Stimulated activated effector memory CD8-positive, alpha-beta T cell treated with anti-CD3 and anti-CD28 coated beads, Interleukin-12 subunit alpha, Interleukin-12 subunit beta, amount 100 ng/mL, for 72 hours (primary cell): ENCODE results near the gene AGTRAP.

Experiments
- ATAC-seq: fragments of 150-1000 bp; cut with Tn5 transposase; 2 replicates; pipeline ENCODE4 v1.10.0; 2021
- DNase-seq, 2 donors: peaks; one replicate each; pipeline ENCODE4 v3.0.0; 2021 to 2022; ENCODE audit warnings: low spot score in 2 of 2
- H3K27ac Mint-ChIP-seq: one replicate; pipeline ENCODE4 v1.8.0; 2022; ENCODE audit warnings: mild to moderate bottlenecking, mixed read lengths
- H3K36me3 Mint-ChIP-seq: one replicate; pipeline ENCODE4 v1.8.0; 2022; ENCODE audit warnings: mild to moderate bottlenecking, mixed read lengths
- H3K4me1 Mint-ChIP-seq: one replicate; pipeline ENCODE4 v1.8.0; 2022; ENCODE audit warnings: mixed read lengths
- H3K4me3 Mint-ChIP-seq: one replicate; pipeline ENCODE4 v1.8.0; 2022; ENCODE audit warnings: mild to moderate bottlenecking, mixed read lengths
- H3K9me3 Mint-ChIP-seq: one replicate; pipeline ENCODE4 v1.8.0; 2022; ENCODE audit warnings: mixed read lengths

The AGTRAP gene

DNA sequence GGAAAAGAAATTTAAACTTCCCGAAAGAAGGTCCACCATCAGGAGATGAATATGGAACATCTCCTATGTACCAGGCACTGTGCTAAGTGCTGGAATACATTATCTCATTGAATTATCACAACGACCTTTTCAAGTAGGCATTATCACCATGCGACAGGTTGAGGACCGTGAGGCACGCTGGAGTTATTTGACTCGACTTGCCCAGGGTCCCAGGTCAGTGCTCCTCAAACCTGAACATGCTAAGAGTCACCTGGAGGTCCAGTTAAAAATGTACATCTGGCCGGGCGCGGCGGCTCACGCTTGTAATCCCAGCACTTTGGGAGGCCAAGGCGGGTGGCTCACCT is 15.9 kb upstream of the AGTRAP start:
- peak overlapping the region; percentile 94 for H3K27ac Mint-ChIP-seq
- H3K4me1 Mint-ChIP-seq: peaks cover 15% of the 10 kb centered on the region
- no peaks in the 10 kb centered on the region for H3K9me3 Mint-ChIP-seq
- ATAC-seq (no peak), DNase-seq (no peak)
- H3K36me3 Mint-ChIP-seq: no peaks in the 10 kb centered on the region
- peak overlapping the region; percentile 82 for H3K4me3 Mint-ChIP-seq

DNA sequence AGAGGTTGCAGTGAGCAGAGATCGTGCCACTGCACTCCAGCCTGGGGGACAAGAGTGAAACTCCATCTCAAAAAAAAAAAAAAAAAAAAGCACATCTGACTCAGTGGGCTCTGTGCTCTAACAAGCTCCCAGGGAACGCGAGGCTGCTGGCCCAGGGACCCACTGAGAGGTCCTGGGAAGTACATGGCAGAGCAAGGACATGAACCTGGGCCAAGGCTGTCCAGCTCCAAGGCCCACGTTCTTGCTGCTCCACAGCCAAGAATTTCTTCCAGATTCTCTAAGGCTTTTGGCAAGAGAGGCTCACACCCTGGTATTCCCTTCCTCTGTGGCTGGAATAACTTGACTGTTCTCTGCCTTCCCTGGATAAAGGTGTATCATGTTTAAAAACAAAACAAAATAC is 15.4 kb upstream of the AGTRAP start:
- Mint-ChIP-seq H3K4me3 (peak overlapping the region; percentile 82), H3K4me1 (peaks cover 15% of the 10 kb centered on the region), H3K27ac (no peak overlapping the region), H3K36me3 (no peaks in the 10 kb centered on the region), H3K9me3 (no peaks in the 10 kb centered on the region)
- no peak for ATAC-seq
- no peak for DNase-seq

DNA sequence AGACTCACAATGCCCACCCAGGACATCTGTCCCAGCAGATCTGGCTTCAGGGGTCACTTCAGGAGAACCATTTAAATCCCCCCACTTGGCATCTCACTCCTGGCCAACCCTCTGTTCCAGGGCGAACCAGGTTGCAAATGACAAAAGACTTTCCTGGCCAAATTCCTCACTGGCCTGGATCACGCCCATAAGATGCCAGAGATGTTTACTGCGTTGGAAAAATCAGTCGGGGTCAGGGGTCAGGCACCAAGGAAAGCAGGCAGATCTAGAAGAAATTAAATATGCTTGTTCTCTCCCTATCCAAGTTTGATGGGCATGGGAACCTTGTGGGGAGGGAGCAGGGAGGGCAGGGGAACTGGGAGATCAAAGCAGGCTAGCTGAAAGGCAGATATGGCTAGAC is 14.6 kb upstream of the AGTRAP start:
- no peaks in the 10 kb centered on the region for H3K9me3 Mint-ChIP-seq
- ATAC-seq (no peak), DNase-seq (no peak)
- H3K36me3 Mint-ChIP-seq: no peaks in the 10 kb centered on the region
- no peak overlapping the region for H3K4me3 Mint-ChIP-seq
- peaks cover 15% of the 10 kb centered on the region for H3K4me1 Mint-ChIP-seq
- H3K27ac Mint-ChIP-seq: no peak overlapping the region

DNA sequence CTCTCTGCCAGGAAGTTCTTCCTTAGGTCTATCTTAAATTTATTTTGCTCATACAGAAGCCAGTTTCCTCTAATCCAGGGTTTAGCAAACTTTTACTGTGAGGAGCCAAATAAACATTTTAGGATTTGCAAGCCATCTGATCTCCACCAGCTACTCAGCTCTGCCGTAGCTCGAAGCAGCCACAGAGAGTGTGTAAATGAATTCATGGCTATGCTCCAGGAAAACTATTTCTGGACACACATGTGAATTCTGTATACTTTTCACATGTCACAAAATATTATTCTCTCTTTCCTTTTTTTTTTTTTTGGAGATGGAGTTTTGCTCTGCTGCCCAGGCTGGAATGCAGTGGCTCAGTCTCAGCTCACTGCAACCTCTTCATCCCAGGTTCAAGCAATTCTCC is 13.4 kb upstream of the AGTRAP start:
- H3K9me3 Mint-ChIP-seq: no peaks in the 10 kb centered on the region
- H3K4me3 Mint-ChIP-seq: no peak overlapping the region
- DNase-seq (no peak), ATAC-seq (no peak)
- H3K4me1 Mint-ChIP-seq: peaks cover 15% of the 10 kb centered on the region
- no peak overlapping the region for H3K27ac Mint-ChIP-seq
- no peaks in the 10 kb centered on the region for H3K36me3 Mint-ChIP-seq

DNA sequence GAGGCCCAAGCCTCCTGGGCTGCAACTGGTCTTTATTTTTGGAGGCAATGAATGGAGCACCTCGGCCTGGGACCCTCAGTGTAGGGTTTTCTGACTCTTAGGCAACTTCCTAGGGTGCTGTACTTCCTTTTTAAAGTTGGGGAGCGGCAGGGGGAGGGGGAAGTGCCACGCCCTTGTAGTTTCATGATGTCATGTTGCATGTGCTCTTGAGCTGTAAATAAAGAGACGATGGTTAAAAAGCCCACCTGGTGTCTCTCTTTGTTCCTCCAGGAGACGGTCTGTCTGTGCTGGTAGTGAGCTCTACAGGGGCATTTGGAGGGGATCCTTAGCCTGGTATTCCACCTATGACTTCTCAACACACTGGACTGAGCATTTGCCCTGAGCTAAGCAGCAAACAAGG is 10.3 kb upstream of the AGTRAP start:
- no peak for ATAC-seq
- Mint-ChIP-seq H3K4me3 (no peak overlapping the region), H3K9me3 (no peaks in the 10 kb centered on the region), H3K4me1 (peaks cover 21% of the 10 kb centered on the region), H3K27ac (no peak overlapping the region), H3K36me3 (no peaks in the 10 kb centered on the region)
- no peak for DNase-seq

DNA sequence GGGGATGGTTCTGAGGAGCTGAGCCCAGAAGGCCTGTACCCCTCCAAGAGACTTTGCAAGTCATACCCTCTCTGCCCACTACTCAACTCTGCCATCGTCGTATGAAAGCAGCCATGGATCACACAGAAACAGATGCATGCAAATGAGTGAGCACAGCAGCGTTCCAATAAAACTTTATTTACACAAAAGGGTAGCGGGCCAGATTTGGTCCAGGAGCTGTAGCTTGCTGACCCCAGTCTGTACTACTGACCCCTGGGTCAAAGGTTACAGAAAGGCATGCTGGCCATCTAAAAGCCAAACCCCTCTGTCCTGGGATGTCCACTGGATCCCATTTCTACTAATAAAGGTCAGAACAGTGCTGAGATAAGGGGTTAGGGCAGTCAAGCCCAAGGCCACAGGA is 8.8 kb upstream of the AGTRAP start:
- Mint-ChIP-seq H3K36me3 (no peaks in the 10 kb centered on the region), H3K9me3 (no peaks in the 10 kb centered on the region), H3K4me1 (peaks cover 33% of the 10 kb centered on the region), H3K27ac (no peak overlapping the region), H3K4me3 (no peak overlapping the region)
- ATAC-seq: no peak
- DNase-seq: no peak

DNA sequence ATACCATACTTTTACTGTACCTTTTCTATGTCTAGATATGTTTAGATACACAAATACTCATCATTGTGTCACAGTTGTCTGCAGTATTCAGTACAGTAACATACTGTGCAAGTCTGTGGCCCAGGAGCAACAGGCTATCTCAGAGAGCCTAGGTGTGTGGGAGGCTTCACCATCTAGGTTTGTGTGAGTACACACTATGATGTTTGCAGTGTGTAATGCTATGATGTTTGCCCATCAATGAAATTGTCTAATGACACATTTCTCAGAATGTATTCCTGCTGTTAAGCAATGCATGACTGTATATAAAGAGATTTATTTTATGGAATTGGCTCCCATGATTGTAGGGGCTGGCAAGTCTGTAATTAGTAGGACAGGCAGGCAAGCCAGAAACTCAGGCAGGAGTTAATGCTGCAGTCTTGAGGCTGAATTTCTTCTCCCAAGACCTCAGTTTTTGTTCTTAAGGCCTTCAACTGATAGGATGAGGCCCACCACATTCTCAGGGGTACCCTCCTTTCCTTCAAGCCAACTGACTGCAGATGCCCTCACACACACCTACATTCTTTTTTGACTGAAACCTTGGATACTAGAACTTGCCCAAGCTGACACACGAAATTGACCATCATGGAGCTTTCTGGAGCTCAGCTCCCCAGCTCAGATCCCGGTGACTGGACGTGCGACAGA is 7.7 kb upstream of the AGTRAP start:
- no peak overlapping the region for H3K27ac Mint-ChIP-seq
- H3K9me3 Mint-ChIP-seq: no peaks in the 10 kb centered on the region
- peaks cover 34% of the 10 kb centered on the region for H3K4me1 Mint-ChIP-seq
- H3K36me3 Mint-ChIP-seq: no peaks in the 10 kb centered on the region
- ATAC-seq (peak; percentile 31), DNase-seq (no peak)
- H3K4me3 Mint-ChIP-seq: no peak overlapping the region

DNA sequence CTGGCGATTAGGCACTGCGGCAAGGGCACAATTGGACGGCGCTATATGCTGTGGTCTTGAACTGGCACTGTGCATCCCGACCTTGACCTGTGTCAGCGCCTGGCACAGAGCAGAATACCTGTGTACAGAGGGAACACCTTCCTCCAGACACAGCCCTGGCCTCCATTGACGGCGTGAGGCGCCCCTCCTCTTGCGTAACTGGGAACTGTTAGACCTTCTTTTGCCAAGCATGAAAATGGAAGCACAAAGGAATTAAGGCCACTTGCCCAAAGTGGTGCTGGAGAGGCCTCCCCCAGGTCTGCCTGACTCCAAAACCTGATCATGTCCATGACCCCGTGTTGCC is 6.8 kb upstream of the AGTRAP start:
- peaks cover 34% of the 10 kb centered on the region for H3K4me1 Mint-ChIP-seq
- ATAC-seq (no peak), DNase-seq (no peak)

DNA sequence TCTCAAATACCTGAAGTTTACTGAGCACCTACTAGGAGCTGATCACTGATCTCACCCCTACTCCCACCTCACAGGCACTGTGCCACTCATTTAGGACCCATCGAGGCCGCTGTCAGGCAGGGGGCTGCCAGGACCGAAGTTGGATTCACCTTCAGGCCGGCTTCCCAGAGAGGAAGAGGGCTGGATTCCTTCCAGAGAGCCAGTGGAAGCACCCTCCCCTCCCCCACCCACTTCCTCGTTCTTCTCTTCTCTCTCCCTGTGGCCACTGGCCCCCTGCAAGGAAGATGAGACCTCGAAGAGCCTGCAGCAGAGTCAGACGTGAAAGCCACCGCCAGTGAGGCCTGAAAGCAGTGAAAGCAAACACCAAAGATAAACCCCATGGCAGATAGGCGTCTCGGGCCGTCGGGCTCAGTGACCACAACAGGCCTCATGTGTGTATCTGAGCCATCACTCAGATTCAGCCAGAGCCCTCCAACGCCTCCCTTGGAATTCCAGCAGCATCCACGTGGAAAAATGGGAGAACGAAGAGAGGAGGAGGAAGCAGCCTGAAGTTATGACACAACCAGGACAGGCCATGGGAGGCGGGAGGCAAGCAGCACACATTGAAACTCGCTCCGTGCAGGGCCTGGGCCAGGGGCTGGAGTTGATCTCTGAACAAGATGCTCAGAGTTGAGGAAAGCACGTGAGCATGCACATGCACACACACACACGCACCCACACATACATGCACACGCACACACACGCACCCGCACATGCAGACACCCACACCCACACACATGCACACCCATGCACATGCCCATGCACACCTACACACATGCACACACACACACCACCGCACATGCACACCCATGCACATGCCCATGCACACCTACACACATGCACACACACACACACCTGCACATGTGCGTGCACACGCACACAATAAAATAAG is 6.2 kb upstream of the AGTRAP start:
- Mint-ChIP-seq H3K4me3 (peak overlapping the region; percentile 68), H3K4me1 (peaks cover 34% of the 10 kb centered on the region), H3K9me3 (no peaks in the 10 kb centered on the region), H3K27ac (peak overlapping the region; percentile 90), H3K36me3 (no peaks in the 10 kb centered on the region)
- DNase-seq (no peak), ATAC-seq (peak; percentile 23)

More for the DNA sequence above, 6.8 kb upstream of the AGTRAP start:
- H3K9me3 Mint-ChIP-seq: no peaks in the 10 kb centered on the region
- peak overlapping the region; percentile 90 for H3K27ac Mint-ChIP-seq
- H3K4me3 Mint-ChIP-seq: no peak overlapping the region
- no peaks in the 10 kb centered on the region for H3K36me3 Mint-ChIP-seq

DNA sequence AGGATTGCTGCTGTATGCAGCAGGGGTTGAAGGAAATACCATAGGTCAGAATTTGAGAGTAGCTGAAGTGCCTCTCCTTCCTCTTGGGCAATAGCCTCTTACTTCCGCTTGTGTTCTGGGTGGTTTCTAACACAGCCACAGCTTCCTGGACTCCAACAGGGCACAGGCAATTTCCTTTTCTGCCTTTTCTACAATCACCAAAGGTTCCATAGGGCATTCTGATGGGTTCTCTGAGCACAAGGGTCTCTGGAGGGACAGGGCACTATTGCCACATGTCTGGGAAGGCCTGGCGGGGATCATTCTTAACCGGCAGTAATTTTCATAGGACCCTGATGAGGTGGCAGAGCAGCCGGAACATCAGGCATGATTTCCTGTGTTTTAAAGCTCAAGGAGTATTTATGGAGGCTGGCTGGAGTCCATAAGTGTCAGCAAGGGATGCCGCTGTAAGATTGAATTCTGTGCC is 5.5 kb upstream of the AGTRAP start:
- H3K27ac Mint-ChIP-seq: peak overlapping the region; percentile 90
- peaks cover 38% of the 10 kb centered on the region for H3K4me1 Mint-ChIP-seq
- H3K4me3 Mint-ChIP-seq: peak overlapping the region; percentile 68
- DNase-seq: no peak
- no peaks in the 10 kb centered on the region for H3K9me3 Mint-ChIP-seq
- H3K36me3 Mint-ChIP-seq: no peaks in the 10 kb centered on the region
- peak; percentile 87 for ATAC-seq

DNA sequence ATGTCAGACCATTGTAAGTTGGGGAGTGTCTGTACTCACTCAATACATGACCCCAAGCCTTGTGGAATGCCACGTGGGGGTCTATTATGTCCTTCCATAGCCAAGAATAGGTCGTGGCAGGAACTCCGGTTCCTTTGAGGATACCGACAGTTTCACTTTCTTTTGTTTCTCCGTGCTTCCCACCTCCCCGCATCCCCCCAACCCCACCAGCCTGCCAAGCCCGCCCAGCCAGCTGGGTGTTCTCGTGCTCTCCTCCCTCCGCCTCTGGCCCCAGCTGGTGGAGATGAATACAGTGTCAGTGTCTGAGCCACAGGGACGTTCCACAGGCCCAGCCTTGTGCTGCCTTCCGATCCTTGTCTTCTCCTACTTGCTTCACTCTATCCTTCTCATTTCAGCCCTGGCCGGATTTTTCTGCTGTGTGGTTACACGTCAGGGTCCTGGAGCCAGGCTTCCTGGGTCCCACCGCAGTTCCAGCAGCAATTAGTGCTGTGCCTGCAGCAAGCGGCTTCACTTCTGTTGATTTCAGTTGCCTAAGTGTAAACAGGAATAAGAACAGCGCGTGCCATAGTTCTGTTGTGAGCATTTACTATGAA is 4.1 kb upstream of the AGTRAP start:
- Mint-ChIP-seq H3K4me3 (peak overlapping the region; percentile 68), H3K4me1 (peaks cover 47% of the 10 kb centered on the region), H3K36me3 (peaks cover 5% of the 10 kb centered on the region), H3K9me3 (no peaks in the 10 kb centered on the region), H3K27ac (peak overlapping the region; percentile 79)
- ATAC-seq (no peak), DNase-seq (no peak)

DNA sequence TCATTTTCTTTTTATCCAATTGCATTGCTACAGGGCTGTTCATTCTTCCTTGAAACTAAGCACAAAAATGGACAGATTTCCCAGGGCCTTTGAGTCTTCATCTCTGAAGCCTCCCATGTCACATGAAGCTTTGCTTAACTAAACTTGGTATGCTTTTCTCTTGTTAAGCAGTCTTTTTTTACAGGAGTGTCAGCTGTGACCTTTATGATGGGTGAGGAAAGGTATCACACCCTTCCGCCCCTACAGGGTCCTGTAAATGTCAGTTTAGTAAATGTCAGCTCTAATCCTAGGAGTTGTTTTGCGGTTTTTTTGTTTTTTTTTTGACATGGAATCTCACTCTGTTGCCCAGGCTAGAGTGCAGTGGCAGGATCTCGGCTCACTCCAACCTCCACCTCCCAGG is 2.6 kb upstream of the AGTRAP start:
- no peak for DNase-seq
- no peak for ATAC-seq
- Mint-ChIP-seq H3K4me3 (no peak overlapping the region), H3K27ac (no peak overlapping the region), H3K4me1 (peaks cover 63% of the 10 kb centered on the region), H3K9me3 (no peaks in the 10 kb centered on the region), H3K36me3 (peaks cover 5% of the 10 kb centered on the region)

DNA sequence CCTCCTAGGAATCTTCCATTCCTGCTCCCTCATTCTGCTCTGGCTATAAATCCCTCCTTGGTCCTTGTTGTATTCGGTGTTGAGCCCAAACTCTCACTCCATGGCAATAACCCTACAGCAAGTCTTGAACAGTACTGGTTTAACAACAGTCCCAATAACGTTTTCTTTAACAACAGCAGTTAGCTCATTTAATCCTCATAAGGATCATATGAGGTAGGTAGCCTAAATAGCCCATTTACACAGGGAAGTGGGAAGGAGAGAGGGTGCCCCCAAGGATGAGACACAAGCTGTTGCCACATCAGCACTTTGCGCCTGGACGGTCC is 444 bp upstream of the AGTRAP start:
- H3K4me1 Mint-ChIP-seq: peaks cover 64% of the 10 kb centered on the region
- H3K27ac Mint-ChIP-seq: peak overlapping the region; percentile 94
- DNase-seq (no peak), ATAC-seq (peak; percentile 2)
- H3K4me3 Mint-ChIP-seq: peak overlapping the region; percentile 95
- peaks cover 5% of the 10 kb centered on the region for H3K36me3 Mint-ChIP-seq
- H3K9me3 Mint-ChIP-seq: no peaks in the 10 kb centered on the region

DNA sequence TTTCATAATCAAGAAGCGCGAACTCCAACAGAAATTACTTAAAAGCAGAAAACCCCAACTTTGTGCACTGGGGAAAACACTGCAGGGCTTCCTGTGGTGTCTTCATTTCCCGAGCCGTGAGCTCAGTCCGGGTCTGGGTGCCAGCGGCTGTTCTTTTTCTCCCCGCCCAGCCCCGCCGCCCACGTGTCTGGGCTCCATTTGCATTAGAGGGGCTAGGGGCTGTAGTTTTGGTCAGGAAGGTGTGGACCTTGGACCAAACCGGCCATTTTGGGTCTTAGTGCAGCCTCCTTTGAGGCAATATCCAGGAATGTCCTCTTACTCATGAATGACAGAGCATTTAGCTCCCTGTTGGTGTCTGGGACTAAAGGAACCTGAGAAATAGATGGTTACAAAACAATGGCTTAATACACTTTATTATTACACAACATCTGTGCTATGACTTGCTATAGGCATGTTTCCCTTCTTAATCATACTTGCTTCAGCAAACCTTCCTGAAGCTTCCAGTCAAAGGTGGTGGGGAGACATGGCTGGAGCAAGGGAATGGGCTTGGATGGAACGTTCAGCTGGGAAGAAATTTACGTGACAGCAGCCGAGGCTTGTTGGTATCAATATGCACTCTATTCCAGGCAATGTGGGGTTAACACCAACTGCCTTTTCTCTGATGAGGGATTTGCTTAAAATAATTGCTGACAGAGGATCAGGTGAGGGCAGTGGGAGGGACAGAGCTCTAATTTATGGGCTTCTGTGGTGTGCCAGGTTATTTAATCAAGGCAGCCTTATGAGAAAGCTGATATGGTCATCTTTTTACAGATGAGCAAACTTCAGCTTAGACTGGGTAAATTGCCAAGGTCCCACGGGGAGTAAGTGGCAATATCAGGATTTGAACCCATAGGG is 1.1 kb downstream of the AGTRAP start:
- ATAC-seq (peak; percentile 58), DNase-seq (no peak)
- peak overlapping the region; percentile 95 for H3K4me3 Mint-ChIP-seq
- H3K36me3 Mint-ChIP-seq: peaks cover 5% of the 10 kb centered on the region
- peak overlapping the region; percentile 94 for H3K27ac Mint-ChIP-seq
- peaks cover 67% of the 10 kb centered on the region for H3K4me1 Mint-ChIP-seq
- no peaks in the 10 kb centered on the region for H3K9me3 Mint-ChIP-seq

DNA sequence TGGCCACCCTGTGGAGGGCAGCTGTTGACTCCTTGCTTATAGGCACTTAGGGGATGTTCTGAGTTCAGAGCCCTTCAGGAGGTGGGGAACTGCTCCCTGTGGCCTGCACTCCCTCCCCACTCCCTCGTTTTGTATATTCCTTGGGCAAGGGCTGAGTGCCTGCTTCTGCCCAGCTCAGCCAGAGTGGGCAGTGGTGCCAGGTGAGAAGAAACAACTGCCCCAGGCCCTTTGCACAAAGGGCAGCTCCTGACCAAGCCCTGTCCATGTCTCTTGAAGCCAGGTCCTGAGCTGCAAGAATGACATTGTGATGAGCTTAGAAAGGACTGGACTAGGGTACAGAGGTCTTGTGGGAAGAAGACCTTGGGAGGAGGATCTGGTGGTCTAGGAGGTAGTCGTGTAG is 2.2 kb downstream of the AGTRAP start:
- Mint-ChIP-seq H3K9me3 (no peaks in the 10 kb centered on the region), H3K4me3 (no peak overlapping the region), H3K36me3 (peaks cover 5% of the 10 kb centered on the region), H3K27ac (no peak overlapping the region), H3K4me1 (peaks cover 75% of the 10 kb centered on the region)
- no peak for DNase-seq
- ATAC-seq: no peak
